HepG2 (cell line): ENCODE data around the gene UCK2. TPM values are rescaled to one million over a fixed set of nuclear protein-coding genes. Genes with fewer than 3 reads are reported as not detected.

Source experiments
- BCL6 ChIP-seq: IDR thresholded peaks from 2 replicates; pipeline ENCODE4 v1.6.1; 2016; ENCODE audit warnings: missing genetic modification reagents, missing compliant biosample characterization
- BRD4 ChIP-seq: sonication (generic); formaldehyde crosslinking; IDR thresholded peaks from 2 replicates; pipeline ENCODE4 v1.4.0; 2020; ENCODE audit warnings: missing genetic modification reagents
- CEBPG ChIP-seq: IDR thresholded peaks from 2 replicates; pipeline ENCODE4 v1.6.1; 2016
- CHD2 ChIP-seq: IDR thresholded peaks from 2 replicates; pipeline ENCODE4 v1.6.1; 2011; ENCODE audit warnings: low read depth, low read length, improper control_type of control experiment
- DMAP1 ChIP-seq: IDR thresholded peaks from 2 replicates; pipeline ENCODE4 v1.6.1; 2016
- IRF9 ChIP-seq: sonication (generic); formaldehyde crosslinking; IDR thresholded peaks from 2 replicates; pipeline ENCODE4 v1.8.0; 2022; ENCODE audit warnings: missing genetic modification reagents, mild to moderate bottlenecking, borderline replicate concordance
- JARID2 ChIP-seq: sonication (generic); formaldehyde crosslinking; IDR thresholded peaks from 2 replicates; pipeline ENCODE4 v1.8.1; 2023; ENCODE audit warnings: missing genetic modification reagents, inconsistent platforms; ENCODE audit not compliant: insufficient replicate concordance
- PHB2 ChIP-seq: fragments of 450-650 bp; IDR thresholded peaks from 2 replicates; pipeline ENCODE4 v1.6.1; 2018; ENCODE audit not compliant: partially characterized antibody
- PRMT3 ChIP-seq: sonication (generic); formaldehyde crosslinking; IDR thresholded peaks from 2 replicates; pipeline ENCODE4 v1.8.1; 2022; ENCODE audit warnings: low read depth, mild to moderate bottlenecking, moderate library complexity, missing genetic modification reagents, borderline replicate concordance
- RBM22 ChIP-seq: fragments of 200-400 bp; formaldehyde crosslinking; optimal IDR thresholded peaks from 2 replicates; pipeline ENCODE3; 2017; ENCODE audit warnings: mild to moderate bottlenecking, low read length, moderate library complexity
- RFXAP ChIP-seq: sonication (generic); formaldehyde crosslinking; IDR thresholded peaks from 2 replicates; pipeline ENCODE4 v1.4.0; 2020; ENCODE audit warnings: missing genetic modification reagents, borderline replicate concordance
- RNF219 ChIP-seq: sonication (generic); formaldehyde crosslinking; IDR thresholded peaks from 2 replicates; pipeline ENCODE4 v1.5.0; 2020; ENCODE audit warnings: mild to moderate bottlenecking, missing genetic modification reagents
- RXRB ChIP-seq: IDR thresholded peaks from 2 replicates; pipeline ENCODE4 v1.6.1; 2016; ENCODE audit warnings: borderline replicate concordance, missing genetic modification reagents, missing compliant biosample characterization
- SALL1 ChIP-seq: sonication (generic); formaldehyde crosslinking; IDR thresholded peaks from 2 replicates; pipeline ENCODE4 v1.8.0; 2022; ENCODE audit warnings: mild to moderate bottlenecking, missing genetic modification reagents
- SNAPC2 ChIP-seq: sonication (generic); formaldehyde crosslinking; IDR thresholded peaks from 2 replicates; pipeline ENCODE4 v1.8.1; 2022; ENCODE audit warnings: mild to moderate bottlenecking, missing genetic modification reagents
- TRIM24 ChIP-seq: sonication (generic); formaldehyde crosslinking; IDR thresholded peaks from 2 replicates; pipeline ENCODE4 v1.8.0; 2022; ENCODE audit warnings: mild to moderate bottlenecking, missing genetic modification reagents
- ZBTB3 ChIP-seq: sonication (generic); formaldehyde crosslinking; IDR thresholded peaks from 2 replicates; pipeline ENCODE4 v1.4.0; 2020; ENCODE audit warnings: low read depth, mild to moderate bottlenecking, moderate library complexity, missing genetic modification reagents, borderline replicate concordance
- ZFP36L1 ChIP-seq: sonication (generic); formaldehyde crosslinking; IDR thresholded peaks from 2 replicates; pipeline ENCODE4 v1.8.0; 2022; ENCODE audit warnings: mild to moderate bottlenecking, missing genetic modification reagents, moderate library complexity
- ZFP62 ChIP-seq: sonication (generic); formaldehyde crosslinking; IDR thresholded peaks from 2 replicates; pipeline ENCODE4 v1.4.0; 2020; ENCODE audit warnings: missing genetic modification reagents
- ZNF10 ChIP-seq: sonication (generic); formaldehyde crosslinking; IDR thresholded peaks from 2 replicates; pipeline ENCODE4 v1.4.0; 2020; ENCODE audit warnings: mild to moderate bottlenecking, low read depth, missing genetic modification reagents, borderline replicate concordance
- ZNF124 ChIP-seq: sonication (generic); formaldehyde crosslinking; IDR thresholded peaks from 2 replicates; pipeline ENCODE4 v1.4.0; 2020; ENCODE audit warnings: missing genetic modification reagents
- ZNF136 ChIP-seq: sonication (generic); formaldehyde crosslinking; IDR thresholded peaks from 2 replicates; pipeline ENCODE4 v1.8.1; 2022; ENCODE audit warnings: low read depth, mild to moderate bottlenecking, moderate library complexity, missing genetic modification reagents
- ZNF207 ChIP-seq: fragments of 450-650 bp; IDR thresholded peaks from 2 replicates; pipeline ENCODE4 v1.6.1; 2016; ENCODE audit warnings: antibody characterized with exemption, borderline replicate concordance
- ZNF563 ChIP-seq: sonication (generic); formaldehyde crosslinking; IDR thresholded peaks from 2 replicates; pipeline ENCODE4 v1.8.0; 2022; ENCODE audit warnings: mild to moderate bottlenecking, moderate library complexity, missing genetic modification reagents
- ZNF570 ChIP-seq: sonication (generic); formaldehyde crosslinking; IDR thresholded peaks from 2 replicates; pipeline ENCODE4 v1.4.0; 2020; ENCODE audit warnings: mild to moderate bottlenecking, missing genetic modification reagents, borderline replicate concordance
- ZNF619 ChIP-seq: sonication (generic); formaldehyde crosslinking; IDR thresholded peaks from 2 replicates; pipeline ENCODE4 v1.4.0; 2020; ENCODE audit warnings: mild to moderate bottlenecking, missing genetic modification reagents
- ZNF777 ChIP-seq: sonication (generic); formaldehyde crosslinking; IDR thresholded peaks from 2 replicates; pipeline ENCODE4 v1.4.0; 2020; ENCODE audit warnings: missing genetic modification reagents
- ZNF879 ChIP-seq: sonication (generic); formaldehyde crosslinking; IDR thresholded peaks from 2 replicates; pipeline ENCODE4 v1.8.1; 2023; ENCODE audit warnings: missing genetic modification reagents
- polyA plus RNA-seq, 8 experiments: library from polyadenylated mRNA; depleted of rRNA in 3 of 8; stranded (reverse) in 7 of 8; unstranded in 1 of 8; fragments of >200 nt; fragmentation: Illumina TruSeq in 4 of 8; extraction: Trizol in 4 of 8; gene quantifications; 2 replicates each; pipeline versions ENCODE4 v1.2.1 to v1.2.3, GENCODE V29; 2011 to 2016; ENCODE audit warnings: low read depth in 4 of 8, missing spikeins in 1 of 8, mixed read lengths in 1 of 8; ENCODE audit not compliant: insufficient read depth in 1 of 8
- total RNA-seq, 5 experiments: library from RNA; depleted of rRNA; stranded (reverse); fragments of >200 nt; fragmentation: Illumina TruSeq; extraction: Trizol; gene quantifications; 2 replicates each; pipeline ENCODE4 v1.2.3, GENCODE V29; 2016; ENCODE audit warnings: low read depth in 1 of 5
- TF ChIP-seq, protein P1 (sequence below): sonication (generic); formaldehyde crosslinking; IDR thresholded peaks from 2 replicates; pipeline ENCODE4 v1.5.0; 2020; ENCODE audit warnings: missing genetic modification reagents

UCK2 gene
- total and polyA plus RNA-seq, 2 of the 13 experiments (the other 11 are each of a cell fraction or from before 2014, with no cell fraction given): 64.3 to 78.0 TPM

- peak; percentile 81 for TF ChIP-seq BCL6 (CRISPR knock-in tag)
- peak; percentile 61; the same call in 1 of the 2 replicates for TF ChIP-seq PRMT3
- no peak for TF ChIP-seq ZNF10 (CRISPR knock-in tag)
- TF ChIP-seq RNF219 (CRISPR knock-in tag): no peak
- no peak for TF ChIP-seq ZFP62 (CRISPR knock-in tag)
- TF ChIP-seq CHD2: no peak
- TF ChIP-seq ZNF207: no peak
- TF ChIP-seq SALL1: peak; percentile 96
- no peak for TF ChIP-seq ZBTB3 (CRISPR knock-in tag)
- TF ChIP-seq ZFP36L1 (CRISPR knock-in tag): no peak
- TF ChIP-seq, protein P1, sequence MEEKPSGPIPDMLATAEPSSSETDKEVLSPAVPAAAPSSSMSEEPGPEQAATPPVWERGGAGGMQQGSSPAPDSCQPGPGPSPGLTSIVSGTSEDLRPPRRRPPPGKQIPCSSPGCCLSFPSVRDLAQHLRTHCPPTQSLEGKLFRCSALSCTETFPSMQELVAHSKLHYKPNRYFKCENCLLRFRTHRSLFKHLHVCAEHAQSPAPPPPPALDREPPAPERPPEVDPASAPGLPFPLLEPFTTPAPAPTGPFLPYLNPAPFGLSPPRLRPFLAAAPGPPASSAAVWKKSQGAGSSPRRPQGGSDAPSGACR (CRISPR knock-in tag): no peak
- TF ChIP-seq RFXAP (CRISPR knock-in tag): peak; percentile 77
- no peak for TF ChIP-seq ZNF124 (CRISPR knock-in tag)
- TF ChIP-seq ZNF619: peak; percentile 65; the same call in 1 of the 2 replicates
- TF ChIP-seq ZNF563 (CRISPR knock-in tag): no peak
- peak; percentile 65; the same call in 1 of the 2 replicates for TF ChIP-seq DMAP1 (CRISPR knock-in tag)
- TF ChIP-seq BRD4 (CRISPR knock-in tag): no peak; the same call in 1 of the 2 replicates
- no peak for TF ChIP-seq PHB2
- TF ChIP-seq RBM22: no peak
- TF ChIP-seq ZNF777 (CRISPR knock-in tag): no peak
- peak; percentile 70; the same call in 1 of the 2 replicates for TF ChIP-seq SNAPC2 (CRISPR knock-in tag)
- TF ChIP-seq ZNF136 (CRISPR knock-in tag): no peak
- peak; percentile 96 for TF ChIP-seq RXRB (CRISPR knock-in tag)
- TF ChIP-seq ZNF570: no peak
- no peak for TF ChIP-seq JARID2 (CRISPR knock-in tag)
- 0 out of 2 replicates have a peak, but pooled peaks have one; percentile 3 for TF ChIP-seq TRIM24 (CRISPR knock-in tag)
- peak; percentile 73 for TF ChIP-seq CEBPG (CRISPR knock-in tag)
- no peak for TF ChIP-seq IRF9 (CRISPR knock-in tag)
- no peak for TF ChIP-seq ZNF879
Measured at GRCh38 chr1:165910764-165911421, 83.5 kb downstream of the UCK2 start (continued).
